SK-N-SH (cell line): ENCODE data around the gene TANGO6. TPM values are rescaled to one million over a fixed set of nuclear protein-coding genes. Genes with fewer than 3 reads are reported as not detected.

Experiments used
- CTCF ChIA-PET: fragments of 300-600, 350-600 bp; formaldehyde crosslinking; extraction: SDS; loops from one replicate; lab custom pipeline; 2021; lab: Yijun Ruan, JAX
- POLR2A ChIA-PET: fragments of 350-600 bp; sonication (Branson Sonifier 250); formaldehyde crosslinking; extraction: SDS; loops from one replicate; lab custom pipeline; 2020; ENCODE audit warnings: antibody characterized with exemption, inconsistent platforms; lab: Yijun Ruan, JAX
- DNase-seq: peaks from one replicate; pipeline ENCODE4 v3.0.0; 2012
- H2AFZ ChIP-seq: fragments of 200-600 bp; sonication (generic); 2 replicates; pipeline ENCODE4 v1.8.1; 2016; ENCODE audit warnings: antibody characterized with exemption, mild to moderate bottlenecking, low read depth
- H3F3A ChIP-seq: fragments of 200-600 bp; sonication (generic); replicated peaks from 2 replicates; pipeline ENCODE3; 2016; ENCODE audit warnings: antibody characterized with exemption, mild to moderate bottlenecking; ENCODE audit not compliant: insufficient read depth
- H3K27ac ChIP-seq, 2 experiments: fragments of 200-500 bp in 1 of 2; fragments of 200-600 bp in 1 of 2; sonication (Bioruptor generic) in 1 of 2; sonication (generic), shearing (Covaris generic) in 1 of 2; 2 replicates each; pipeline versions ENCODE4 v1.5.1 to v1.6.1; 2014 to 2016; ENCODE audit warnings: low read depth in 2 of 2, inconsistent platforms in 1 of 2, low read length in 1 of 2, mild to moderate bottlenecking in 1 of 2, mixed read lengths in 1 of 2
- H3K27me3 ChIP-seq: fragments of 200-600 bp; sonication (generic), shearing (Covaris generic); 2 replicates; pipeline ENCODE4 v1.6.1; 2016; ENCODE audit warnings: mixed run types; ENCODE audit not compliant: insufficient read depth
- H3K36me3 ChIP-seq, 2 experiments: fragments of 200-500 bp in 1 of 2; fragments of 200-600 bp in 1 of 2; sonication (Bioruptor generic) in 1 of 2; sonication (generic) in 1 of 2; replicated peaks in 1 of 2; 2 replicates each; pipeline versions ENCODE3 to v1.5.1; 2014 to 2016; ENCODE audit warnings: low read length in 1 of 2, mild to moderate bottlenecking in 1 of 2; ENCODE audit not compliant: insufficient read depth in 2 of 2, control insufficient read depth in 1 of 2
- H3K4me1 ChIP-seq, 2 experiments: fragments of 200-500 bp in 1 of 2; fragments of 200-600 bp in 1 of 2; sonication (Bioruptor generic) in 1 of 2; sonication (generic), shearing (Covaris generic) in 1 of 2; 2 replicates each; pipeline versions ENCODE4 v1.5.1 to v1.6.1; 2014 to 2016; ENCODE audit warnings: low read depth in 1 of 2, low read length in 1 of 2, mixed run types in 1 of 2; ENCODE audit not compliant: insufficient read depth in 2 of 2, control insufficient read depth in 1 of 2
- H3K4me2 ChIP-seq: fragments of 200-600 bp; sonication (generic), shearing (Covaris generic); 2 replicates; pipeline ENCODE4 v1.6.1; 2017; ENCODE audit warnings: mixed run types
- H3K4me3 ChIP-seq, 2 experiments: fragments of 200-500 bp in 1 of 2; fragments of 200-600 bp in 1 of 2; sonication (Bioruptor generic) in 1 of 2; sonication (generic), shearing (Covaris generic) in 1 of 2; 2 replicates each; pipeline versions ENCODE4 v1.5.1 to v1.8.1; 2014 to 2016; ENCODE audit warnings: low read depth in 2 of 2, inconsistent platforms in 1 of 2, low read length in 1 of 2, mild to moderate bottlenecking in 1 of 2, mixed read lengths in 1 of 2, moderate library complexity in 1 of 2
- H3K79me2 ChIP-seq: fragments of 200-600 bp; sonication (generic); 2 replicates; pipeline ENCODE4 v1.8.1; 2017; ENCODE audit warnings: mild to moderate bottlenecking; ENCODE audit not compliant: insufficient read depth
- H3K9ac ChIP-seq: fragments of 200-600 bp; sonication (generic); 2 replicates; pipeline ENCODE4 v1.6.1; 2017; ENCODE audit warnings: mixed run types
- H3K9me2 ChIP-seq: fragments of 200-600 bp; sonication (generic); 2 replicates; pipeline ENCODE4 v1.6.1; 2017; ENCODE audit warnings: mixed run types
- H3K9me3 ChIP-seq: fragments of 200-600 bp; sonication (generic); 2 replicates; pipeline ENCODE4 v1.6.1; 2017; ENCODE audit warnings: mixed run types, mild to moderate bottlenecking, moderate library complexity
- H4K20me1 ChIP-seq: fragments of 200-600 bp; sonication (generic); 2 replicates; pipeline ENCODE4 v1.6.1; 2017; ENCODE audit warnings: mild to moderate bottlenecking, mixed run types; ENCODE audit not compliant: insufficient read depth
- CHD2 ChIP-seq: fragments of 150-350 bp; IDR thresholded peaks from 2 replicates; pipeline ENCODE4 v1.6.1; 2018; ENCODE audit warnings: low read length; ENCODE audit not compliant: partially characterized antibody
- ELF1 ChIP-seq: IDR thresholded peaks from 2 replicates; pipeline ENCODE4 v1.4.0; 2012
- EZH2phosphoT487 ChIP-seq: fragments of 200-600 bp; sonication (generic); IDR thresholded peaks from 2 replicates; pipeline ENCODE4 v1.6.1; 2017; ENCODE audit warnings: low read depth, mixed run types, mild to moderate bottlenecking, antibody characterized with exemption, moderate library complexity, borderline replicate concordance
- FOSL2 ChIP-seq: IDR thresholded peaks from 2 replicates; pipeline ENCODE4 v1.4.0; 2012; ENCODE audit warnings: low read depth, mild to moderate bottlenecking, moderate library complexity, borderline replicate concordance
- FOXJ3 ChIP-seq: sonication (generic); formaldehyde crosslinking; IDR thresholded peaks from 2 replicates; pipeline ENCODE4 v1.5.1; 2020; ENCODE audit warnings: mild to moderate bottlenecking, missing genetic modification reagents
- FOXM1 ChIP-seq: IDR thresholded peaks from 2 replicates; pipeline ENCODE4 v1.4.0; 2012; ENCODE audit warnings: low read depth, mild to moderate bottlenecking
- GABPA ChIP-seq: IDR thresholded peaks from 2 replicates; pipeline ENCODE4 v1.4.0; 2012; ENCODE audit warnings: low read depth, mild to moderate bottlenecking
- GATA2 ChIP-seq: sonication (generic); formaldehyde crosslinking; IDR thresholded peaks from 2 replicates; pipeline ENCODE4 v1.5.0; 2020; ENCODE audit warnings: mild to moderate bottlenecking, missing genetic modification reagents
- MEF2A ChIP-seq: IDR thresholded peaks from 2 replicates; pipeline ENCODE4 v1.4.0; 2012; ENCODE audit warnings: low read depth, borderline replicate concordance
- NRF1 ChIP-seq: IDR thresholded peaks from 2 replicates; pipeline ENCODE4 v1.6.1; 2012; ENCODE audit warnings: low read depth, mild to moderate bottlenecking, low read length
- RFX5 ChIP-seq: IDR thresholded peaks from 2 replicates; pipeline ENCODE4 v1.6.1; 2012; ENCODE audit warnings: mild to moderate bottlenecking, improper control_type of control experiment, low read length
- SIN3A ChIP-seq: IDR thresholded peaks from 2 replicates; pipeline ENCODE4 v1.6.1; 2012; ENCODE audit warnings: low read depth, mild to moderate bottlenecking, low read length, moderate library complexity, borderline replicate concordance
- TAF1 ChIP-seq: IDR thresholded peaks from 2 replicates; pipeline ENCODE4 v1.6.1; 2012; ENCODE audit warnings: low read depth, mild to moderate bottlenecking, low read length, moderate library complexity, borderline replicate concordance
- YY1 ChIP-seq: IDR thresholded peaks from 2 replicates; pipeline ENCODE4 v1.4.0; 2012; ENCODE audit warnings: low read depth, mild to moderate bottlenecking
- WGBS: methylation state at CpG from one replicate; pipeline ENCODE4 v1.1.6; 2017; ENCODE audit warnings: low lambda C conversion rate; 5-methylcytosine and 5-hydroxymethylcytosine counted together
- polyA plus RNA-seq, 3 experiments: library from polyadenylated mRNA; depleted of rRNA; stranded (reverse); fragments of >200 nt; gene quantifications; 2 replicates each; pipeline ENCODE4 v1.2.3, GENCODE V29; 2012
- TF ChIP-seq, protein P1 (sequence below): fragments of 150-350 bp; IDR thresholded peaks from 2 replicates; pipeline ENCODE4 v1.6.1; 2017; ENCODE audit warnings: antibody characterized with exemption, low read length, low read depth, borderline replicate concordance
- TF ChIP-seq, protein P2 (sequence below): IDR thresholded peaks from 2 replicates; pipeline ENCODE4 v1.4.0; 2012; ENCODE audit warnings: low read depth, borderline replicate concordance
- TF ChIP-seq, protein P3 (sequence below): fragments of 200-600 bp; sonication (generic); IDR thresholded peaks from 2 replicates; pipeline ENCODE4 v1.6.1; 2017; ENCODE audit warnings: antibody characterized with exemption, mild to moderate bottlenecking, moderate library complexity
- TF ChIP-seq, protein P4 (sequence below): IDR thresholded peaks from 2 replicates; pipeline ENCODE4 v1.4.0; 2012; ENCODE audit warnings: low read depth, borderline replicate concordance

The TANGO6 gene
- polyA plus RNA-seq, 1 of the 3 experiments (the other 2 are of a cell fraction): 5.5 TPM

DNA sequence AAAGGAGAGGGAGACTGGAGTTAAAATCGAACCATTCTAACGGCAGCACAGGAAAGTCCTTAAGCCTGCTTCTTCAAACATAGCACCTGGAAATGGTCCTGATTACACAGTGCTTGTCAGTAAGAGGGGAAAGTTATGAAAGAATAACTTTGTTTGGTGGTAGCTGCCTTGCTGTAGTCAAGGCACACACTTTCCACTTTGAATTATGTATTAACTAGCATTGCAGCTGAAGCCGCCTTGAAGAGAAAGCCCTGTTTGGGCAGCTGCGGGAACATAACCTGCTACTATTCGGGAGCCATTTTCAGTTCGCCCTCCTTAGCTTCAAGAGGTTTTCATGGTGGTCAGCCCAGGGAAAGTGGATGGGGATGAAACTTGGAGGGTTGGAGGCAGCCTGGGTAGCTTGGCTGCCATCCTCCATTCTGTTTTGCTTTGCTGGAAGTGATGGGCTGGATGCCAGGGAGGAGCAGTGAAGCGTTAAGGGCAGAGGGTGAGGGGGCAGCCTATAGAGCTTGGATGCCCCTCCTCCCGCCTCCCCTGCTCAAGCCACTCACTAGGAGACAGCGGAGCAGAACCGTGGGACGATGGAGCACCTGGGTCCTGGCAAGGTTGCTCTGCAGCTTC, 256.9 kb downstream of the TANGO6 start:
- no peak overlapping the region for H2AFZ ChIP-seq
- H3K4me3 ChIP-seq: no peak overlapping the region
- ChIA-PET CTCF (interaction anchor here (0.7 to 2.7 kb wide), 7 partner anchors 12 to 571 kb away, joined by 3 to 12 read pairs (median 4); no protein-coding TSS in a partner anchor), POLR2A (interaction anchor here (1.4 kb wide), 1 partner anchor 10 kb away, joined by 6 read pairs; no protein-coding TSS in a partner anchor)
- H3F3A ChIP-seq: peaks cover 8% of the 10 kb centered on the region
- no peaks in the 10 kb centered on the region for H3K36me3 ChIP-seq
- H3K9me2 ChIP-seq: no peaks in the 10 kb centered on the region
- no peak overlapping the region for H3K4me2 ChIP-seq
- H3K9me3 ChIP-seq: no peaks in the 10 kb centered on the region
- 66% methylated on average over 9 of the region's 11 CpGs for WGBS
- H4K20me1 ChIP-seq: no peaks in the 10 kb centered on the region
- H3K9ac ChIP-seq: no peak overlapping the region
- peak overlapping the region in 1 of 2 experiments; percentile 12; a peak in 1 of 4 replicates for H3K27ac ChIP-seq
- TF ChIP-seq SIN3A: no peak
- 0 out of 2 replicates have a peak, but pooled peaks have one; percentile 28 for TF ChIP-seq GATA2 (CRISPR knock-in tag)
- H3K27me3 ChIP-seq: no peaks in the 10 kb centered on the region
- DNase-seq: peak; percentile 77
- no peaks in the 10 kb centered on the region for H3K79me2 ChIP-seq
- peaks cover 3 to 14% of the 10 kb centered on the region in 2 experiments; a peak in 3 of 4 replicates for H3K4me1 ChIP-seq

DNA sequence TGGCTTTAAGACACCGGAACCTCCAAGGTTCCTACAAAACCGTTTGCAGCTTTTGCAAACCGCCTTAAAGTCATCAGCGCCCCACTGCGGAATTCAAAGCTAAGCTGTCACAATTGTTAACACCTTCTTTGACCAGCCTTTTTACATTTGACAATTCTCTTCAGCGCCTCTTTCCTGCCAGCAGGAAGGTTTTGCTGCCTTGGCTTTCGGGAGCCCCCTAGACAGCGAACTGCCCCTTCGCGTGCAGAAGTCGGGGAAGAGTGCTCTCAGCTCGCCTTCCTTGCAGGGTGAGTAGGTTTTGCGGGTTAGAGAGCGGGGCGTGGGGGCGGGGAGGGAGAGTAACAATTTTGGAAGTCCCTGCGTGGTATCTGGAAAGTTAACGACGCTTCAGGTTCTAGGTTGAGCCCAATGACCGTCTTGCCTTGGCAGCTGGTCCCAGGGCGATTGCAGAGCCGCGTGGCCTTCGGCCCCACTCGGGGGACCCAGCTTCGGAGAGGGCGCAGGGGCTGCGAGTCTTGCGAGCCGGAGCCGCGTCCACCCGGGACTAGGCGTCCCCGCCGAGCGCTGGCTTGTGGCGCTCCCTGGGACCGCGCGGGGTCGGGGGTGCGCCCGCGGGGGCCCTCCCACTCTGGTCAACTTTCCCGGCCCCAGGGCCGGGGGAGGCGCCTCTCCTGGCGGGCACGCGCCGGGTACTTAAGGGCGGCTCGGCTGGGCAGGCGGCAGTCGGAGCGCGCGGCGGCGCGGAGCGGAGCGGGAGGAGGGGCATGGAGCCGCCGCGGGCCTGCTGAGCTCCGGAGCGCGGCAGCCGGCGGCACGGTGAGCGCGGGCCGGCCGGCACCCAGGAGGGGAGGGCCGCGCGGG, 262.4 kb downstream of the TANGO6 start, which contains the start of gene HAS3:
TSS of gene HAS3 (plus strand) at position 153 of the 861 bp plus-strand sequence. CDS start 3,743 bp downstream, outside the sequence.
- Histone ChIP-seq H2AFZ (peak within 1 kb of the TSS; percentile 88; the same call in 1 of the 2 replicates), H3K27ac (no peak within 1 kb of the TSS), H3K9ac (peak within 1 kb of the TSS; percentile 60), H4K20me1 (no peaks in the 10 kb centered on the region), H3K4me3 (peak within 1 kb of the TSS; percentile 67 to 76), H3K4me1 (peaks cover 8 to 18% of the 10 kb centered on the region in 2 experiments; a peak in 3 of 4 replicates), H3K4me2 (peak within 1 kb of the TSS; percentile 97), H3K36me3 (peaks cover 2 to 6% of the 10 kb centered on the region in 2 experiments), H3K9me2 (no peaks in the 10 kb centered on the region), H3K27me3 (no peaks in the 10 kb centered on the region), H3K9me3 (no peaks in the 10 kb centered on the region), H3K79me2 (no peaks in the 10 kb centered on the region), H3F3A (peaks cover 3% of the 10 kb centered on the region)
- CTCF ChIA-PET: interaction anchor here (0.9 to 2.2 kb wide), 13 partner anchors 8 to 577 kb away, joined by 3 to 18 read pairs (median 5); no protein-coding TSS in a partner anchor
- POLR2A ChIA-PET: interaction anchor here (0.6 kb wide), 1 partner anchor 262 kb away, joined by 3 read pairs; no protein-coding TSS in a partner anchor
- peak; percentile 90 for DNase-seq
- 16% methylated on average over 43 of the region's 80 CpGs for WGBS
- no peak for TF ChIP-seq NRF1
- TF ChIP-seq RFX5: no peak
- TF ChIP-seq GABPA: no peak
- TF ChIP-seq FOXM1: no peak
- TF ChIP-seq MEF2A: no peak
- no peak for TF ChIP-seq YY1
- no peak for TF ChIP-seq GATA2 (CRISPR knock-in tag)
- TF ChIP-seq, protein P1, sequence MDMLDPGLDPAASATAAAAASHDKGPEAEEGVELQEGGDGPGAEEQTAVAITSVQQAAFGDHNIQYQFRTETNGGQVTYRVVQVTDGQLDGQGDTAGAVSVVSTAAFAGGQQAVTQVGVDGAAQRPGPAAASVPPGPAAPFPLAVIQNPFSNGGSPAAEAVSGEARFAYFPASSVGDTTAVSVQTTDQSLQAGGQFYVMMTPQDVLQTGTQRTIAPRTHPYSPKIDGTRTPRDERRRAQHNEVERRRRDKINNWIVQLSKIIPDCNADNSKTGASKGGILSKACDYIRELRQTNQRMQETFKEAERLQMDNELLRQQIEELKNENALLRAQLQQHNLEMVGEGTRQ: no peak
- TF ChIP-seq TAF1: peak; percentile 61; the same call in 1 of the 2 replicates
- TF ChIP-seq, protein P2, sequence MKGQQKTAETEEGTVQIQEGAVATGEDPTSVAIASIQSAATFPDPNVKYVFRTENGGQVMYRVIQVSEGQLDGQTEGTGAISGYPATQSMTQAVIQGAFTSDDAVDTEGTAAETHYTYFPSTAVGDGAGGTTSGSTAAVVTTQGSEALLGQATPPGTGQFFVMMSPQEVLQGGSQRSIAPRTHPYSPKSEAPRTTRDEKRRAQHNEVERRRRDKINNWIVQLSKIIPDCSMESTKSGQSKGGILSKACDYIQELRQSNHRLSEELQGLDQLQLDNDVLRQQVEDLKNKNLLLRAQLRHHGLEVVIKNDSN: no peak
- TF ChIP-seq, protein P3, sequence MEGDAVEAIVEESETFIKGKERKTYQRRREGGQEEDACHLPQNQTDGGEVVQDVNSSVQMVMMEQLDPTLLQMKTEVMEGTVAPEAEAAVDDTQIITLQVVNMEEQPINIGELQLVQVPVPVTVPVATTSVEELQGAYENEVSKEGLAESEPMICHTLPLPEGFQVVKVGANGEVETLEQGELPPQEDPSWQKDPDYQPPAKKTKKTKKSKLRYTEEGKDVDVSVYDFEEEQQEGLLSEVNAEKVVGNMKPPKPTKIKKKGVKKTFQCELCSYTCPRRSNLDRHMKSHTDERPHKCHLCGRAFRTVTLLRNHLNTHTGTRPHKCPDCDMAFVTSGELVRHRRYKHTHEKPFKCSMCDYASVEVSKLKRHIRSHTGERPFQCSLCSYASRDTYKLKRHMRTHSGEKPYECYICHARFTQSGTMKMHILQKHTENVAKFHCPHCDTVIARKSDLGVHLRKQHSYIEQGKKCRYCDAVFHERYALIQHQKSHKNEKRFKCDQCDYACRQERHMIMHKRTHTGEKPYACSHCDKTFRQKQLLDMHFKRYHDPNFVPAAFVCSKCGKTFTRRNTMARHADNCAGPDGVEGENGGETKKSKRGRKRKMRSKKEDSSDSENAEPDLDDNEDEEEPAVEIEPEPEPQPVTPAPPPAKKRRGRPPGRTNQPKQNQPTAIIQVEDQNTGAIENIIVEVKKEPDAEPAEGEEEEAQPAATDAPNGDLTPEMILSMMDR: no peak
- TF ChIP-seq FOXJ3 (CRISPR knock-in tag): no peak
- TF ChIP-seq FOSL2: no peak
- no peak for TF ChIP-seq ELF1
- no peak for TF ChIP-seq EZH2phosphoT487
- TF ChIP-seq, protein P4, sequence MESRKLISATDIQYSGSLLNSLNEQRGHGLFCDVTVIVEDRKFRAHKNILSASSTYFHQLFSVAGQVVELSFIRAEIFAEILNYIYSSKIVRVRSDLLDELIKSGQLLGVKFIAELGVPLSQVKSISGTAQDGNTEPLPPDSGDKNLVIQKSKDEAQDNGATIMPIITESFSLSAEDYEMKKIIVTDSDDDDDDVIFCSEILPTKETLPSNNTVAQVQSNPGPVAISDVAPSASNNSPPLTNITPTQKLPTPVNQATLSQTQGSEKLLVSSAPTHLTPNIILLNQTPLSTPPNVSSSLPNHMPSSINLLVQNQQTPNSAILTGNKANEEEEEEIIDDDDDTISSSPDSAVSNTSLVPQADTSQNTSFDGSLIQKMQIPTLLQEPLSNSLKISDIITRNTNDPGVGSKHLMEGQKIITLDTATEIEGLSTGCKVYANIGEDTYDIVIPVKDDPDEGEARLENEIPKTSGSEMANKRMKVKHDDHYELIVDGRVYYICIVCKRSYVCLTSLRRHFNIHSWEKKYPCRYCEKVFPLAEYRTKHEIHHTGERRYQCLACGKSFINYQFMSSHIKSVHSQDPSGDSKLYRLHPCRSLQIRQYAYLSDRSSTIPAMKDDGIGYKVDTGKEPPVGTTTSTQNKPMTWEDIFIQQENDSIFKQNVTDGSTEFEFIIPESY: no peak
- TF ChIP-seq CHD2: no peak
